CD14-positive monocyte (primary cell): ENCODE data around the gene CD163. TPM values are rescaled to one million over a fixed set of nuclear protein-coding genes. Genes with fewer than 3 reads are reported as not detected.

Source experiments
- DNase-seq, 3 donors: peaks; one replicate each; pipeline ENCODE4 v3.0.0-alpha.2; 2011 to 2022
- H2AFZ ChIP-seq: 2 replicates; pipeline ENCODE4 v1.6.0; 2012; ENCODE audit warnings: mild to moderate bottlenecking, low read depth, low read length, inconsistent platforms; ENCODE audit not compliant: insufficient read depth, poor library complexity, severe bottlenecking
- H3K27ac ChIP-seq, 2 donors: 1 replicate in 1 of 2; 2 replicates in 1 of 2; pipeline ENCODE4 v1.5.1; 2012 to 2013; ENCODE audit warnings: low read length in 2 of 2, control low read depth in 1 of 2, inconsistent platforms in 1 of 2, low read depth in 1 of 2, mild to moderate bottlenecking in 1 of 2
- H3K27me3 ChIP-seq, 2 donors: one replicate each; pipeline versions ENCODE4 v1.6.0 to v1.6.1; 2011 to 2013; ENCODE audit warnings: low read length in 2 of 2; ENCODE audit not compliant: control insufficient read depth in 2 of 2, insufficient read depth in 2 of 2
- H3K36me3 ChIP-seq, 2 donors: replicated peaks in 1 of 2; 1 replicate in 1 of 2; 2 replicates in 1 of 2; pipeline versions ENCODE4 v1.5.1 to v1.6.1; 2012 to 2013; ENCODE audit warnings: low read length in 2 of 2, control low read depth in 1 of 2, inconsistent platforms in 1 of 2, mild to moderate bottlenecking in 1 of 2; ENCODE audit not compliant: insufficient read depth in 2 of 2, control insufficient read depth in 1 of 2
- H3K4me1 ChIP-seq, 2 donors: 1 replicate in 1 of 2; 2 replicates in 1 of 2; pipeline versions ENCODE4 v1.5.1 to v1.6.1; 2012 to 2013; ENCODE audit warnings: low read length in 2 of 2, control low read depth in 1 of 2, inconsistent platforms in 1 of 2, mild to moderate bottlenecking in 1 of 2, moderate library complexity in 1 of 2; ENCODE audit not compliant: insufficient read depth in 2 of 2, control insufficient read depth in 1 of 2
- H3K4me2 ChIP-seq: replicated peaks from 2 replicates; pipeline ENCODE3; 2012; ENCODE audit warnings: low read length, moderate library complexity, mild to moderate bottlenecking; ENCODE audit not compliant: poor library complexity, severe bottlenecking; ENCODE audit errors: extremely low read depth
- H3K4me3 ChIP-seq, 3 experiments: fragments of 200-600 bp in 1 of 3; sonication (generic) in 1 of 3; replicated peaks in 1 of 3; 1 replicate in 2 of 3; 2 replicates in 1 of 3; pipeline ENCODE4 v1.5.1; 2011 to 2013; ENCODE audit warnings: low read length in 3 of 3, mild to moderate bottlenecking in 3 of 3, control low read depth in 2 of 3, low read depth in 2 of 3, inconsistent platforms in 1 of 3, moderate library complexity in 1 of 3
- H3K79me2 ChIP-seq: 2 replicates; pipeline ENCODE4 v1.6.0; 2012; ENCODE audit warnings: mild to moderate bottlenecking, control low read depth, inconsistent platforms, low read length, moderate library complexity; ENCODE audit not compliant: insufficient read depth
- H3K9ac ChIP-seq: 2 replicates; pipeline ENCODE4 v1.6.0; 2017; ENCODE audit warnings: low read length, mild to moderate bottlenecking; ENCODE audit not compliant: insufficient read depth, poor library complexity, severe bottlenecking
- H3K9me3 ChIP-seq, 2 donors: replicated peaks in 1 of 2; 1 replicate in 1 of 2; 2 replicates in 1 of 2; pipeline versions ENCODE4 v1.5.1 to v1.6.1; 2012 to 2013; ENCODE audit warnings: low read length in 2 of 2, control low read depth in 1 of 2; ENCODE audit not compliant: control insufficient read depth in 1 of 2, insufficient read depth in 1 of 2
- H4K20me1 ChIP-seq: 2 replicates; pipeline ENCODE4 v1.6.0; 2012; ENCODE audit warnings: mild to moderate bottlenecking, low read length, control low read depth, moderate library complexity; ENCODE audit not compliant: insufficient read depth
- H3K27ac Mint-ChIP-seq, 7 donors: one replicate each; pipeline ENCODE4 v1.8.0; 2020; ENCODE audit warnings: mild to moderate bottlenecking in 7 of 7, mixed read lengths in 7 of 7, moderate library complexity in 6 of 7, inconsistent platforms in 2 of 7
- H3K27me3 Mint-ChIP-seq, 3 donors: one replicate each; pipeline ENCODE4 v1.8.0; 2021 to 2022; ENCODE audit warnings: low read depth in 3 of 3, mild to moderate bottlenecking in 3 of 3, mixed read lengths in 3 of 3, moderate library complexity in 3 of 3, inconsistent platforms in 1 of 3
- H3K36me3 Mint-ChIP-seq, 2 donors: one replicate each; pipeline ENCODE4 v1.8.0; 2020; ENCODE audit warnings: mixed read lengths in 2 of 2, inconsistent platforms in 1 of 2, mild to moderate bottlenecking in 1 of 2
- H3K4me1 Mint-ChIP-seq: one replicate; pipeline ENCODE4 v1.8.0; 2020; ENCODE audit warnings: mild to moderate bottlenecking, mixed read lengths
- H3K4me3 Mint-ChIP-seq, 2 donors: one replicate each; pipeline ENCODE4 v1.8.0; 2020; ENCODE audit warnings: mild to moderate bottlenecking in 2 of 2, mixed read lengths in 2 of 2, moderate library complexity in 1 of 2
- H3K9me3 Mint-ChIP-seq, 7 donors: one replicate each; pipeline ENCODE4 v1.8.0; 2020 to 2022; ENCODE audit warnings: mixed read lengths in 7 of 7, mild to moderate bottlenecking in 6 of 7, moderate library complexity in 6 of 7, inconsistent platforms in 2 of 7
- CTCF ChIP-seq: fragments of 200-600 bp; IDR thresholded peaks from one replicate; pipeline ENCODE4 v1.8.0; 2022; ENCODE audit warnings: antibody characterized with exemption, mild to moderate bottlenecking
- WGBS: methylation state at CpG from one replicate; pipeline ENCODE4 v1.1.5; 2013; ENCODE audit warnings: missing lambda C conversion rate; ENCODE audit not compliant: insufficient coverage; 5-methylcytosine and 5-hydroxymethylcytosine counted together
- intact Hi-C, 2 donors: fragments of 100-400 bp; cut with micrococcal nuclease; formaldehyde crosslinking; loops; one replicate each; pipeline versions ENCODE4 v1.15.0 to v1.15.1; 2023
- polyA plus RNA-seq, 3 donors: library from polyadenylated mRNA; depleted of rRNA in 1 of 3; unstranded in 2 of 3; stranded (reverse) in 1 of 3; fragments of 300-500 nt in 2 of 3; fragments of >200 nt in 1 of 3; fragmentation: Illumina TruSeq in 2 of 3; gene quantifications; 1 replicate in 2 of 3; 2 replicates in 1 of 3; pipeline ENCODE4 v1.2.3, GENCODE V29; 2012 to 2021

CD163 gene
- polyA plus RNA-seq, 3 donors = 119 to 130 (median 123) TPM

GRCh38 chr12:7433276-7433822, 70.2 kb downstream of the CD163 start:
- intact Hi-C loops = no loop called here
- no peaks in the 10 kb centered on the region for H3K79me2 ChIP-seq
- no peak for TF ChIP-seq CTCF
- no peak overlapping the region for H2AFZ ChIP-seq
- Mint-ChIP-seq H3K27ac (no peak overlapping the region), H3K9me3 (peaks cover 0 to 1% (median 0%) of the 10 kb centered on the region in 7 donors), H3K36me3 (no peaks in the 10 kb centered on the region), H3K4me1 (no peaks in the 10 kb centered on the region), H3K27me3 (peaks cover 0 to 2% (median 2%) of the 10 kb centered on the region in 3 donors), H3K4me3 (no peak overlapping the region)
- H4K20me1 ChIP-seq = no peaks in the 10 kb centered on the region
- H3K27me3 ChIP-seq = peaks cover 0 to under 1% of the 10 kb centered on the region in 2 donors
- no peak overlapping the region for H3K4me3 ChIP-seq
- no peak for DNase-seq
- H3K9ac ChIP-seq = no peak overlapping the region
- no peak overlapping the region for H3K4me2 ChIP-seq
- H3K4me1 ChIP-seq = no peaks in the 10 kb centered on the region
- H3K36me3 ChIP-seq = no peaks in the 10 kb centered on the region
- H3K27ac ChIP-seq = no peak overlapping the region
- H3K9me3 ChIP-seq = no peaks in the 10 kb centered on the region
- WGBS = 100% methylated on average over 3 of the region's 6 CpGs

DNA sequence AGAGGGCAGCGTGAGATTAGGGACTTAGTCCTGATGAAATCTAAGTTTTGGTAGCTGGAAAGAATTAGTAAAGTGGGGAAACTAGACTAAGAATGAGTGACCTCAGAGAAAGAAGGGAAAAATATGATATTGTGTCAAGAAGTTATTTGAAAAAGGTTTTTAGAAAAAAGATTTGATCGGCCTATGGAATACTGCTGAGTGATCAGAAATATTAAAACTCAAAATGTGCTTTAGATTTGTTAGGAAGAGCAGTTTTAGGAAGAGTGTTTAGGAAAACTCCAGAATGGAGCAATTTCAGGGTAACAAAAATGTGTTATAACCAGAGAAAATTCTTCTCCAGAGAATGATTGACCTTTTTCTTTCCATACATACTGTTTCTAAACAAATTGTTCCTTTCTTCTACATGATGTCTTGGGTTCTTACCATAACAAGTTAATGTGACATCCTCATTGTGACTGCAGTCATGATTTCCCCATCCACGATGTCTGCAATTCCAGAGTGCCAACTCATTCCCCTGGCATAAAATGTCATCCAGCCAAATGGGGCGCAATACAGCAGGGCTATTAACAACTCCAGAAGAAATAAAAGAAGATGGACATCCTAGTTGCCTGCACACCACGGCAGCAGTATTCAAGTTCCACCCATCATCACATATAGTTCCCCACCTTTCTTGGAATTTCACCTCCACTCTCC, 71.4 kb downstream of the CD163 start:
- Histone ChIP-seq H3K4me3 (no peak overlapping the region), H3K79me2 (no peaks in the 10 kb centered on the region), H3K4me1 (no peaks in the 10 kb centered on the region), H3K27me3 (no peaks in the 10 kb centered on the region), H3K4me2 (no peak overlapping the region), H3K36me3 (no peaks in the 10 kb centered on the region), H3K27ac (no peak overlapping the region), H3K9ac (no peak overlapping the region), H3K9me3 (no peaks in the 10 kb centered on the region), H4K20me1 (no peaks in the 10 kb centered on the region), H2AFZ (no peak overlapping the region)
- TF ChIP-seq CTCF = no peak
- Mint-ChIP-seq H3K36me3 (no peaks in the 10 kb centered on the region), H3K27ac (no peak overlapping the region), H3K4me3 (no peak overlapping the region), H3K27me3 (peaks cover 0 to 2% (median 0%) of the 10 kb centered on the region in 3 donors), H3K4me1 (no peaks in the 10 kb centered on the region), H3K9me3 (peaks cover 0 to 1% (median 0%) of the 10 kb centered on the region in 7 donors)
- DNase-seq = no peak
- 91% methylated on average over 4 of the region's 5 CpGs for WGBS
- intact Hi-C loops = no loop called here

Other genes with a start within 250 kb of the CD163 start
- not detected for gene ACSM4, start 199.7 kb downstream of the CD163 start, polyA plus RNA-seq
- gene CD163L1, start 59.6 kb downstream of the CD163 start, polyA plus RNA-seq = 1 to 10 TPM; 1.0 to 1.2 (median 1.1) TPM
- gene APOBEC1, start 162.1 kb upstream of the CD163 start, polyA plus RNA-seq = not detected
- gene GDF3, start 192.0 kb upstream of the CD163 start, polyA plus RNA-seq = not detected
- not detected for gene DPPA3, start 207.7 kb upstream of the CD163 start, polyA plus RNA-seq
- 1 to 10 TPM in 1 of 3 donors, under 1 TPM in 1, not detected in 1; 0.54 to 1.4 TPM for gene CLEC4C, start 243.6 kb upstream of the CD163 start, polyA plus RNA-seq